Endothelial cell of umbilical vein (primary cell): ENCODE data around the gene CCDC7.

ENCODE experiments used
- EZH2 ChIP-seq: IDR thresholded peaks from 2 replicates; pipeline ENCODE4 v1.6.1; 2012; ENCODE audit warnings: borderline replicate concordance, low read depth, mild to moderate bottlenecking, moderate library complexity, low read length, inconsistent platforms; ENCODE audit not compliant: severe bottlenecking
- GATA2 ChIP-seq: IDR thresholded peaks from 2 replicates; pipeline ENCODE4 v1.7.0; 2011; ENCODE audit warnings: low read depth, mild to moderate bottlenecking, moderate library complexity, mixed read lengths, low read length; ENCODE audit not compliant: insufficient read length, insufficient read depth
- JUN ChIP-seq: IDR thresholded peaks from 2 replicates; pipeline ENCODE4 v1.6.1; 2011; ENCODE audit warnings: borderline replicate concordance, low read depth; ENCODE audit not compliant: insufficient read length, insufficient read depth
- MAX ChIP-seq: IDR thresholded peaks from 2 replicates; pipeline ENCODE4 v1.6.1; 2011; ENCODE audit not compliant: insufficient read depth, insufficient read length
- MYC ChIP-seq: IDR thresholded peaks from one replicate; pipeline ENCODE4 v1.6.1; 2011; ENCODE audit warnings: mild to moderate bottlenecking, low read depth, low read length
- POLR2A ChIP-seq: IDR thresholded peaks from 2 replicates; pipeline ENCODE4 v1.6.1; 2012; ENCODE audit warnings: low read depth, mild to moderate bottlenecking, control low read depth, low read length
- POLR2AphosphoS5 ChIP-seq: IDR thresholded peaks from 2 replicates; pipeline ENCODE4 v1.6.1; 2012; ENCODE audit warnings: low read depth, mild to moderate bottlenecking, control low read depth, low read length, moderate library complexity; ENCODE audit not compliant: insufficient read depth
- TF ChIP-seq, protein P1 (sequence below), 2 donors: IDR thresholded peaks; 1 replicate in 1 of 2; 2 replicates in 1 of 2; pipeline ENCODE4 v1.5.1; 2011; ENCODE audit warnings: low read length in 2 of 2, mild to moderate bottlenecking in 2 of 2, moderate library complexity in 2 of 2, control low read depth in 1 of 2, inconsistent platforms in 1 of 2, low read depth in 1 of 2; ENCODE audit not compliant: insufficient read depth in 1 of 2; ENCODE audit errors: extremely low read depth in 1 of 2

DNA sequence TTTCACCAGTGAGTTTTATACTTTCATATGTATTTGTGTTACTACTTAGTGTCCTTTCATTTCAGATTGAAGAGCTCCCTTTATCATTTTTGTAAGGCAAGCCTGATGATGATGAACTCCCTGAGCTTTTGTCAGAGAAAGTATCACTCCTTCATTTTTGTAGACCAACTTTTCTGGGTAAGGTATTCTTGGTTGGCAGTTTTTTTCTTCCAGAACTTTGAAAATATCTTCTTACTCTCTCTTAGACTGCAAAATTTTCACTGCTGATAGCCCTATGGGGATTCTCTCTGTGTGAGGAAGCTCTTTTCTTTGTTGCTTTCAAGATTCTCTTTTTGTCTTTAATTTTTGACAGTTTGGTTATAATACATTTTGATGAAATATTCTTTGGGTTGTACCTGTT is 35.7 kb downstream of the CCDC7 start:
- TF ChIP-seq, protein P1, sequence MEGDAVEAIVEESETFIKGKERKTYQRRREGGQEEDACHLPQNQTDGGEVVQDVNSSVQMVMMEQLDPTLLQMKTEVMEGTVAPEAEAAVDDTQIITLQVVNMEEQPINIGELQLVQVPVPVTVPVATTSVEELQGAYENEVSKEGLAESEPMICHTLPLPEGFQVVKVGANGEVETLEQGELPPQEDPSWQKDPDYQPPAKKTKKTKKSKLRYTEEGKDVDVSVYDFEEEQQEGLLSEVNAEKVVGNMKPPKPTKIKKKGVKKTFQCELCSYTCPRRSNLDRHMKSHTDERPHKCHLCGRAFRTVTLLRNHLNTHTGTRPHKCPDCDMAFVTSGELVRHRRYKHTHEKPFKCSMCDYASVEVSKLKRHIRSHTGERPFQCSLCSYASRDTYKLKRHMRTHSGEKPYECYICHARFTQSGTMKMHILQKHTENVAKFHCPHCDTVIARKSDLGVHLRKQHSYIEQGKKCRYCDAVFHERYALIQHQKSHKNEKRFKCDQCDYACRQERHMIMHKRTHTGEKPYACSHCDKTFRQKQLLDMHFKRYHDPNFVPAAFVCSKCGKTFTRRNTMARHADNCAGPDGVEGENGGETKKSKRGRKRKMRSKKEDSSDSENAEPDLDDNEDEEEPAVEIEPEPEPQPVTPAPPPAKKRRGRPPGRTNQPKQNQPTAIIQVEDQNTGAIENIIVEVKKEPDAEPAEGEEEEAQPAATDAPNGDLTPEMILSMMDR (IDR thresholded peaks at IDR 0.05; ENCODE audit: extremely low read depth in 1 of 2, insufficient read depth in 1 of 2, low read depth in 1 of 2, low read length in 2 of 2), result no peak
- no peak for TF ChIP-seq POLR2A
- no peak for TF ChIP-seq POLR2AphosphoS5
- no peak for TF ChIP-seq EZH2
- TF ChIP-seq MAX, result no peak
- no peak for TF ChIP-seq GATA2
- TF ChIP-seq JUN, result no peak
- no peak for TF ChIP-seq MYC
